HepG2 (cell line): ENCODE measurements around the gene CHMP6. TPM values are rescaled to one million over a fixed set of nuclear protein-coding genes. Genes with fewer than 3 reads are reported as not detected.
A peak's percentile ranks its signal among the peaks of the same experiment; 100 is the strongest.

ENCODE experiments used
- HMGXB3 ChIP-seq: sonication (generic); formaldehyde crosslinking; IDR thresholded peaks from 2 replicates; pipeline ENCODE4 v1.4.0; 2020; ENCODE audit warnings: missing genetic modification reagents, borderline replicate concordance
- SNAPC4 ChIP-seq: sonication (generic); formaldehyde crosslinking; IDR thresholded peaks from 2 replicates; pipeline ENCODE4 v1.4.0; 2020; ENCODE audit warnings: mild to moderate bottlenecking, missing genetic modification reagents
- ZBTB33 ChIP-seq: sonication (generic); formaldehyde crosslinking; IDR thresholded peaks from 2 replicates; pipeline ENCODE4 v1.4.0; 2020; ENCODE audit warnings: missing genetic modification reagents
- ZBTB40 ChIP-seq, 2 experiments: fragments of 450-650 bp in 1 of 2; sonication (generic) in 1 of 2; formaldehyde crosslinking in 1 of 2; IDR thresholded peaks; 2 replicates each; pipeline versions ENCODE4 v1.6.1 to v1.8.0; 2016 to 2022; ENCODE audit warnings: antibody characterized with exemption in 1 of 2, mild to moderate bottlenecking in 1 of 2, missing genetic modification reagents in 1 of 2
- ZNF33B ChIP-seq: sonication (generic); formaldehyde crosslinking; IDR thresholded peaks from 2 replicates; pipeline ENCODE4 v1.5.1; 2020; ENCODE audit warnings: mild to moderate bottlenecking, missing genetic modification reagents
- polyA plus RNA-seq, 8 experiments: library from polyadenylated mRNA; depleted of rRNA in 3 of 8; stranded (reverse) in 7 of 8; unstranded in 1 of 8; fragments of >200 nt; fragmentation: Illumina TruSeq in 4 of 8; extraction: Trizol in 4 of 8; gene quantifications; 2 replicates each; pipeline versions ENCODE4 v1.2.1 to v1.2.3, GENCODE V29; 2011 to 2016; ENCODE audit warnings: low read depth in 4 of 8, missing spikeins in 1 of 8, mixed read lengths in 1 of 8; ENCODE audit not compliant: insufficient read depth in 1 of 8
- total RNA-seq, 5 experiments: library from RNA; depleted of rRNA; stranded (reverse); fragments of >200 nt; fragmentation: Illumina TruSeq; extraction: Trizol; gene quantifications; 2 replicates each; pipeline ENCODE4 v1.2.3, GENCODE V29; 2016; ENCODE audit warnings: low read depth in 1 of 5

CHMP6 gene
- total and polyA plus RNA-seq, 2 of the 13 experiments (the other 11 are each of a cell fraction or from before 2014, with no cell fraction given): 11.1 to 24.2 TPM

GRCh38 chr17:80991645-80992076, at the start of gene CHMP6 (continued):
- TF ChIP-seq ZBTB40 (IDR thresholded peaks at IDR 0.05): no peak
- 0 out of 2 replicates have a peak, but pooled peaks have one; percentile 13 for TF ChIP-seq ZBTB40 (CRISPR knock-in tag; IDR thresholded peaks at IDR 0.05)
- peak; percentile 76; the same call in 1 of the 2 replicates for TF ChIP-seq ZNF33B
- 0 out of 2 replicates have a peak, but pooled peaks have one; percentile 36 for TF ChIP-seq ZBTB33 (CRISPR knock-in tag)
- TF ChIP-seq HMGXB3 (CRISPR knock-in tag): no peak
- TF ChIP-seq SNAPC4 (CRISPR knock-in tag): no peak
